22Rv1 (cell line): ENCODE measurements around the gene UNC5C.
"Not testable (repeated sequence)": the region's sequence is repeated elsewhere in the genome, so short reads cannot be mapped to it uniquely, and the experiment has no call there.

Source experiments
- H3K27ac ChIP-seq: fragments of 450-650 bp; 2 replicates; pipeline ENCODE4 v1.5.1; 2017
- ZFX ChIP-seq: fragments of 450-650 bp; IDR thresholded peaks from 2 replicates; pipeline ENCODE4 v1.6.1; 2017; ENCODE audit warnings: antibody characterized with exemption, borderline replicate concordance
- TF ChIP-seq, protein P1 (sequence below): fragments of 450-650 bp; IDR thresholded peaks from 2 replicates; pipeline ENCODE4 v1.5.1; 2017; ENCODE audit warnings: mild to moderate bottlenecking

The UNC5C gene

DNA sequence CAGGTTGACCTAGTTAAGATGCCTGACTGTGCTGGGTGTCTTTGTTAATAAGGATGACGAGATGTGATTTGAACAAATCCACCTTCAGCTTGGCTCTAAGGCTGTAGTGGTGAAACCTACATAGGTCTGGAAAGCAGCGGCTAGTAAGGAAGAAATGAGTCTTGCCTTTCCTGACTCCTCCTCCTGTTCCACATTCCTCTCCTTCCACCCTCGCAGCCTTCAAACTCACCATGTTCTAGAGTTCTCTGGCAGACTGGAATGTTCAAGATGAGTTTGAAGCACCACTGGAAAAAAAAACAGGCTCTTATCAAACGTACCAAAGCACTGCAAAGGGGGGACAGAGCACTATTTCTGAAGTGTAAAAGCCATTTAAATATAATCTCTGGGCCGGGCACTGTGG is 395.6 kb downstream of the UNC5C start:
- TF ChIP-seq ZFX, result no peak
- TF ChIP-seq, protein P1, sequence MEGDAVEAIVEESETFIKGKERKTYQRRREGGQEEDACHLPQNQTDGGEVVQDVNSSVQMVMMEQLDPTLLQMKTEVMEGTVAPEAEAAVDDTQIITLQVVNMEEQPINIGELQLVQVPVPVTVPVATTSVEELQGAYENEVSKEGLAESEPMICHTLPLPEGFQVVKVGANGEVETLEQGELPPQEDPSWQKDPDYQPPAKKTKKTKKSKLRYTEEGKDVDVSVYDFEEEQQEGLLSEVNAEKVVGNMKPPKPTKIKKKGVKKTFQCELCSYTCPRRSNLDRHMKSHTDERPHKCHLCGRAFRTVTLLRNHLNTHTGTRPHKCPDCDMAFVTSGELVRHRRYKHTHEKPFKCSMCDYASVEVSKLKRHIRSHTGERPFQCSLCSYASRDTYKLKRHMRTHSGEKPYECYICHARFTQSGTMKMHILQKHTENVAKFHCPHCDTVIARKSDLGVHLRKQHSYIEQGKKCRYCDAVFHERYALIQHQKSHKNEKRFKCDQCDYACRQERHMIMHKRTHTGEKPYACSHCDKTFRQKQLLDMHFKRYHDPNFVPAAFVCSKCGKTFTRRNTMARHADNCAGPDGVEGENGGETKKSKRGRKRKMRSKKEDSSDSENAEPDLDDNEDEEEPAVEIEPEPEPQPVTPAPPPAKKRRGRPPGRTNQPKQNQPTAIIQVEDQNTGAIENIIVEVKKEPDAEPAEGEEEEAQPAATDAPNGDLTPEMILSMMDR, result no peak
- H3K27ac ChIP-seq, result no peak overlapping the region

DNA sequence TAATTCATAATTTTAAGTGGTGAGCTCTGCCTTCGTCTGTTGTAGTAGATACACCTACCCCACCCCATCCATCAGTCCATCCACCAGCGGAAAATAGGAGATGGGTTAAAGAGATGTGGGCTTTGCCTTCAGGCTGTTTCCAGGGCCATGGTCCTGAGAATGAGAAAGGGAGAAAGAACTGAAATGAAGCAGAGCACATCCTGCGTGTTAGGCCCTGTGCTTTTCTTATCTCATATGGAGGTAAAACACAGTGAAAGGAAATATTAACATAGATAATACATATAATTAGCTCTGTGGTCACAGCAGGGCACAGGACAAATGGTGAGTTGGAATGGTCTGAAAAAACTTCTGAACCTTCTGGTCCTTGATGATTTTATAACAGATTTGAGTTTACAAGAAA is 397.5 kb downstream of the UNC5C start:
- H3K27ac ChIP-seq, result no peak overlapping the region
- no peak for TF ChIP-seq ZFX

DNA sequence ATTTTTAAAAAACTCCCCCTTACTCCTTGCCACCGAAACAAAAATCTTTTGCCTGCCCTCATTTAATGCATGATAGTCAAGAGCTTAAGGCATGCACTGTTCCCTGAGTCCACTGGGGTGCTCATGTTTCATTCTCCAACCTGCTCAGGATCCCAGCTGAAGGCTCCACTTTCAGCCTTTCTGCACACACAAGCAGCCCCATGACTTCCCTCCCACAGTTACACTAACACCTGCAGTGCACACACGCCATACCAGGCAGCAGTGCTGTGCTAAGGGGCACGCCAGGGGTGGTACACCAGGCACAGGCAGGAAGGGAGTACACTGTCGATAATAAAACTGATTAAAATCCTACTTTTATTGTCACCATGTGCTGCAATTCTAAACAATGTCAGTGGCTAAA is 405.8 kb downstream of the UNC5C start:
- no peak overlapping the region for H3K27ac ChIP-seq
- TF ChIP-seq ZFX, result no peak
- TF ChIP-seq, protein P1, result no peak

DNA sequence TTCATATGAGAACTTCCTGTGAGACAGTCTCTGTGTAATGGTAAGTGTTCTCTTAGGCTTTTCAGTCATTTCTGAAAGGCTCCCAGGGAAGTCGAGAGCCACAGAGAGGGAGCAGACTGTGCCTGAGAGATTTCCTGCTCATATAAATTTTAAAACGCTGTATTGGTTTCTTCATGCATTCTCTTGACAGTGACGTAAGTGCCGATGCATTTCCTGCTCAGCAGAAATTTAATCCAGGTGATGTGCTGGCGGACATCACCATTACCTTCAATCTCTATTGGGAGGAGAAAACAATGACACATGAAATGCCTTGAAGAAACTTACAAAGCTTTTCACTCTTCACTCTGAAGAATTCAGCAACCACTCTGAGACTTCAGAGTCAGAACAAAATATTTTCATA is 407.4 kb downstream of the UNC5C start:
- TF ChIP-seq, protein P1, result no peak
- TF ChIP-seq ZFX, result no peak

DNA sequence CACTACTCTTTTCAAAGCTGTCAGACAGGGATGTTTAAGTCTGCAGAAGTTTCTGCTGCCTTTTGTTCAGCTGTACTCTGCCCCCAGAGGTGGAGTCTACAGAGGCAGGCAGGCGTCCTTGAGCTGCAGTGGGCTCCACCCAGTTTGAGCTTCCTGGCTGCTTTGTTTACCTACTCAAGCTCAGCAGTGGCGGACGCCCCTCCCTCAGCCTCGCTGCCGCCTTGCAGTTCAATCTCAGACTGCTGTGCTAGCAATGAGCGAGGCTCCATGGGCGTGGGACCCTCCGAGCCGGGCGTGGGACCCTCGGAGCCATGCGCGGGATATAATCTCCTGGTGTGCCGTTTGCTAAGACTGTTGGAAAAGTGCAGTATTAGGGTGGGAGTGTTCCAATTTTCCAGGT is 409.3 kb downstream of the UNC5C start:
- not testable (repeated sequence) for H3K27ac ChIP-seq

More for the DNA sequence above, 407.4 kb downstream of the UNC5C start:
- H3K27ac ChIP-seq, result no peak overlapping the region

DNA sequence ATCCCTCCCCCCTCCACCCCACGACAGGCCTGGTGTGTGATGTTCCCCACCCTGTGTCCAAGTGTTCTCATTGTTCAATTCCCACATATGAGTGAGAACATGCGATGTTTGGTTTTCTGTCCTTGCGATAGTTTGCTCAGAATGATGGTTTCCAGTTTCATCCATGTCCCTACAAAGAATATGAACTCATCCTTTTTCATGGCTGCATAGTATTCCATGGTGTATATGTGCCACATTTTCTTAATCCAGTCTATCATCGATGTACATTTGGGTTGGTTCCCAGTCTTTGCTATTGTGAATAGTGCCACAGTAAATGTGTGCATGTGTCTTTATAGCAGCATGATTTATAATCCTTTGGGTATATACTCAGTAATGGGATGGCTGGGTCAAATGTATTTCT is 414.8 kb downstream of the UNC5C start:
- H3K27ac ChIP-seq, result not testable (repeated sequence)

DNA sequence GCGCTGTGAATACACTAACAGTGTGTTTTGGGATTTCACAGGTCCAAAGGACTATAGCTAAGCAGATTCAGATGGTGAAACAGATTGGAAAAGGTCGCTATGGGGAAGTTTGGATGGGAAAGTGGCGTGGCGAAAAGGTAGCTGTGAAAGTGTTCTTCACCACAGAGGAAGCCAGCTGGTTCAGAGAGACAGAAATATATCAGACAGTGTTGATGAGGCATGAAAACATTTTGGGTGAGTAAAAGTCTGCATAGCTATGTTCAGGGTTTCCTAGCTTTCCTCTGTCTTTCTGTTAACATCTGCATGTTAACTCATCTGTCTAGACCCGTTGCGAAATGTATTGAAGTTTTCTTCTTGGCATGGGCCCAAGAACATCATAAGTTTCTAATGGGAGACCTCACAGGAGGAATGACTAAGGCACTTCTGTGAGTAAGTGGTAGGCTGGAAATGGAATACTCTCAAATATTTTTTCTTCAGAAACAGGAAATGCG is 418.9 kb downstream of the UNC5C start:
- no peak overlapping the region for H3K27ac ChIP-seq
- TF ChIP-seq, protein P1, result no peak
- TF ChIP-seq ZFX, result no peak

DNA sequence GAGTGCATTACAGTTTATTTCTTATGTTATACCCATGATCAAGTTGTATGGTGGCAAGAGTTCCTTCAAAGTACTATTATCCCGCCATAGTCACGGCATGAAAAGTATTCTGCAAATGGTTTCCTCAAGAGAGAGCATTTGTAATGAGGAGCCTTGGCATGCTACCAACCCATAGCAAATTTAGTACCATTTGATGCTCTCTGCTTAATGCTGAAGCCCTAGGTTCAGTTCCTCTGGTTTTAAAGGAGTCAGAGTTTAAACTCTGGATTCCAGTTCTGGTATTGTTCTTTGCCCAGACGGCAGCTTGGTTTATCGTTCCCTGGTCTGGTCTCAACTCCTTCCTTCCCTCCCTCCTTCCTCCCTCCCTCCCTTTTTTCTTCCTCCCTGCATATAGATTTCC is 419.7 kb downstream of the UNC5C start:
- H3K27ac ChIP-seq, result no peak overlapping the region
- TF ChIP-seq, protein P1, result no peak
- no peak for TF ChIP-seq ZFX

DNA sequence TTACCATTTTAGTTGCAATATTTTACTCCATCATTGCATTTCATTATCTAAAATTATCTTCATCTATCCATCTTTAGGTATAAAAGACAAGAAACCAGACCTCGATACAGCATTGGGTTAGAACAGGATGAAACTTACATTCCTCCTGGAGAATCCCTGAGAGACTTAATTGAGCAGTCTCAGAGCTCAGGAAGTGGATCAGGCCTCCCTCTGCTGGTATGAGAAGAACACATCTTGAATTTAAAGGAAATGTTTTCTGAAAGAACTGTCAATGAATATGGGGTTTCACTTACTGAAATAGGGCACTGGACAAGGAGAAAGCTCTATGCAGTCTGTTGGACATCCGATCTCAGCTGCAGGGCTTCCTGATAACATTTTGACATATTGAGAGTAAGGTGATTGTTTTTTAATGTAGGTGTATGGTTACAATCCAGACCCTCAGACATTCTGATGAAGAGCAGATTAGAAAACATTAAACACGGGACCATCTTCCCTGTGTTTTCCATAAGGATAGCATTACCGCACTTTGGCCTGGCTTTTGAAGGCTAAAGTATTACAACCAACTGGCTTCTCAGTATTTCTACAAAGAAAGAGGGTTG is 423.8 kb downstream of the UNC5C start:
- TF ChIP-seq, protein P1, result peak; percentile 79
- TF ChIP-seq ZFX, result no peak
- no peak overlapping the region for H3K27ac ChIP-seq
